Stimulated activated CD8-positive, alpha-beta memory T cell treated with anti-CD3 and anti-CD28 coated beads, Interleukin-2, amount 100 ng/mL, for 48 hours (primary cell): ENCODE data around the gene ZNF792.
"Not testable (repeated sequence)": the region's sequence is repeated elsewhere in the genome, so short reads cannot be mapped to it uniquely, and the experiment has no call there.

Source experiments
- DNase-seq, 2 donors: peaks; one replicate each; pipeline ENCODE4 v3.0.0-alpha.2; 2020; ENCODE audit warnings: low read depth in 2 of 2

ZNF792 gene

GRCh38 chr19:34926361-34926684 lies 37.7 kb downstream of the ZNF792 start:
- no peak for DNase-seq

- no peak for DNase-seq
Measured at GRCh38 chr19:34925278-34925855, 38.7 kb downstream of the ZNF792 start.

- not testable (repeated sequence) for DNase-seq
Measured at GRCh38 chr19:34920090-34920786, 43.8 kb downstream of the ZNF792 start.

- no peak for DNase-seq
Measured at GRCh38 chr19:34918190-34918589, 45.8 kb downstream of the ZNF792 start.

GRCh38 chr19:34917144-34917543 lies 46.9 kb downstream of the ZNF792 start:
- not testable (repeated sequence) for DNase-seq

- no peak for DNase-seq
Measured at GRCh38 chr19:34910770-34911169, 53.3 kb downstream of the ZNF792 start.
